Measurements from ENCODE around the gene GOLM1.

DNA sequence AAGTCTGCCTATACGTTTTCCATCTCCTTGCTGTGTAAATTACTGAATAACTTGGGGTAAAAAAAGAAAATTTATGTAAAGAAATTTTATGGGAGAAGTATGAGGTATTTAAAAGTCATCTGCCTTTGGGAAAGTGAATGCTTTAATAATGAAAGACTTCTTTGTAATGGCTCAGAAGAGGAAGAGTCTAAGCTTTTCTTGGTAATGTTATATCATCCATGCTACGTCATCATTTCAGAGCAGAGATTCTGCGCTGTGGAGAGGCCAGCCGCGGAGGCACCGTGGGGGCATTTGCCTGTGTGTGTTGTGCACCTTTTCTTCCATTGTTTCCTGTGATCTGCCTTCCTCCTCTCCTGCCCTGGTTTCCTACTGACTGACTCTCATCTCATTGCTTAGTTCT is 78.2 kb downstream of the GOLM1 start:
- TF ChIP-seq, protein P1, sequence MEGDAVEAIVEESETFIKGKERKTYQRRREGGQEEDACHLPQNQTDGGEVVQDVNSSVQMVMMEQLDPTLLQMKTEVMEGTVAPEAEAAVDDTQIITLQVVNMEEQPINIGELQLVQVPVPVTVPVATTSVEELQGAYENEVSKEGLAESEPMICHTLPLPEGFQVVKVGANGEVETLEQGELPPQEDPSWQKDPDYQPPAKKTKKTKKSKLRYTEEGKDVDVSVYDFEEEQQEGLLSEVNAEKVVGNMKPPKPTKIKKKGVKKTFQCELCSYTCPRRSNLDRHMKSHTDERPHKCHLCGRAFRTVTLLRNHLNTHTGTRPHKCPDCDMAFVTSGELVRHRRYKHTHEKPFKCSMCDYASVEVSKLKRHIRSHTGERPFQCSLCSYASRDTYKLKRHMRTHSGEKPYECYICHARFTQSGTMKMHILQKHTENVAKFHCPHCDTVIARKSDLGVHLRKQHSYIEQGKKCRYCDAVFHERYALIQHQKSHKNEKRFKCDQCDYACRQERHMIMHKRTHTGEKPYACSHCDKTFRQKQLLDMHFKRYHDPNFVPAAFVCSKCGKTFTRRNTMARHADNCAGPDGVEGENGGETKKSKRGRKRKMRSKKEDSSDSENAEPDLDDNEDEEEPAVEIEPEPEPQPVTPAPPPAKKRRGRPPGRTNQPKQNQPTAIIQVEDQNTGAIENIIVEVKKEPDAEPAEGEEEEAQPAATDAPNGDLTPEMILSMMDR (conservative IDR thresholded peaks at IDR 0.05 in 1 of 2, IDR thresholded peaks at IDR 0.05 in 1 of 2; ENCODE audit: extremely low read depth in 1 of 2, insufficient read depth in 1 of 2, low read depth in 1 of 2, low read length in 2 of 2), result no peak
- TF ChIP-seq EZH2 (IDR thresholded peaks at IDR 0.05; ENCODE audit: borderline replicate concordance, low read length), result no peak

All from mammary epithelial cell (primary cell).